ENCODE results near the gene SEBOX. TPM values are rescaled to one million over a fixed set of nuclear protein-coding genes. Genes with fewer than 3 reads are reported as not detected.

The SEBOX gene
- polyA plus RNA-seq, 1 experiment, result not detected

GRCh38 chr17:28335201-28335958, 29.6 kb downstream of the SEBOX start, which contains the start of the genes IFT20 and TNFAIP1:
Gene IFT20, minus strand, starts transcription at chr17:28335472. Its CDS starts 3,487 bp downstream, at chr17:28331985.
Gene TNFAIP1, plus strand, starts transcription at chr17:28335761. Its CDS starts 3,761 bp downstream, at chr17:28339522.
- TF ChIP-seq CTCF (IDR thresholded peaks at IDR 0.05; ENCODE audit: low read depth, low read length), result no peak

GRCh38 chr17:28334666-28335200, 30.3 kb downstream of the SEBOX start:
- Histone ChIP-seq H3K27me3 (ENCODE audit: control insufficient read depth, insufficient read depth, low read length) (no peaks in the 10 kb centered on the region), H3K4me3 (ENCODE audit: low read depth, low read length) (peak overlapping the region; percentile 65), H3K9me3 (ENCODE audit: control insufficient read depth, insufficient read depth, low read length) (no peaks in the 10 kb centered on the region; the same call in 1 of the 2 replicates), H3K27ac (ENCODE audit: low read depth, low read length) (peak overlapping the region; percentile 93)
- ChIA-PET POLR2A (interaction anchor here (1.0 to 2.6 kb wide), 9 partner anchors 9 to 294 kb away, joined by 3 to 36 read pairs (median 5); partner anchors contain the start of genes POLDIP2, SARM1 and VTN), CTCF (interaction anchor here (0.6 to 1.1 kb wide), 2 partner anchors 32 to 82 kb away, joined by 3 to 5 read pairs; no protein-coding TSS in a partner anchor)
- DNase-seq (ENCODE audit: low read depth, low spot score), result no peak
- TF ChIP-seq CTCF (IDR thresholded peaks at IDR 0.05; ENCODE audit: low read depth, low read length), result no peak

More at GRCh38 chr17:28335201-28335958, 29.6 kb downstream of the SEBOX start, which contains the start of the genes IFT20 and TNFAIP1:
- H3K4me3 ChIP-seq (ENCODE audit: low read depth, low read length), result peak within 1 kb of the TSS; percentile 97
- H3K9me3 ChIP-seq (ENCODE audit: control insufficient read depth, insufficient read depth, low read length), result no peaks in the 10 kb centered on the region; the same call in 1 of the 2 replicates
- POLR2A ChIA-PET, result interaction anchor here (0.6 to 2.6 kb wide), 12 partner anchors 8 to 294 kb away, joined by 3 to 36 read pairs (median 4); partner anchors contain the start of genes POLDIP2, SARM1, TMEM97 and VTN
- CTCF ChIA-PET, result interaction anchor here (0.7 to 1.2 kb wide), 3 partner anchors 84 to 442 kb away, joined by 3 to 7 read pairs (median 4); partner anchors contain the start of gene LYRM9
- peak within 1 kb of the TSS; percentile 99 for H3K27ac ChIP-seq (ENCODE audit: low read depth, low read length)
- peak; percentile 100 for DNase-seq (ENCODE audit: low read depth, low spot score)
- H3K27me3 ChIP-seq (ENCODE audit: control insufficient read depth, insufficient read depth, low read length), result no peaks in the 10 kb centered on the region

GRCh38 chr17:28334171-28334570, 30.8 kb downstream of the SEBOX start:
- CTCF ChIA-PET, result interaction anchor here (0.6 to 1.1 kb wide), 2 partner anchors 31 to 82 kb away, joined by 3 to 5 read pairs; no protein-coding TSS in a partner anchor
- no peak for TF ChIP-seq CTCF (IDR thresholded peaks at IDR 0.05; ENCODE audit: low read depth, low read length)
- H3K27me3 ChIP-seq (ENCODE audit: control insufficient read depth, insufficient read depth, low read length), result no peaks in the 10 kb centered on the region
- no peak for DNase-seq (ENCODE audit: low read depth, low spot score)
- POLR2A ChIA-PET, result interaction anchor here (2.6 kb wide), 1 partner anchor 12 kb away, joined by 28 read pairs; no protein-coding TSS in a partner anchor
- H3K4me3 ChIP-seq (ENCODE audit: low read depth, low read length), result peak overlapping the region; percentile 65
- no peak overlapping the region for H3K27ac ChIP-seq (ENCODE audit: low read depth, low read length)
- H3K9me3 ChIP-seq (ENCODE audit: control insufficient read depth, insufficient read depth, low read length), result no peaks in the 10 kb centered on the region; the same call in 1 of the 2 replicates

- Histone ChIP-seq H3K27ac (ENCODE audit: low read depth, low read length) (no peak overlapping the region), H3K9me3 (ENCODE audit: control insufficient read depth, insufficient read depth, low read length) (no peaks in the 10 kb centered on the region; the same call in 1 of the 2 replicates), H3K27me3 (ENCODE audit: control insufficient read depth, insufficient read depth, low read length) (no peaks in the 10 kb centered on the region), H3K4me3 (ENCODE audit: low read depth, low read length) (no peak overlapping the region)
- TF ChIP-seq CTCF (IDR thresholded peaks at IDR 0.05; ENCODE audit: low read depth, low read length), result no peak
- DNase-seq (ENCODE audit: low read depth, low spot score), result no peak
- ChIA-PET POLR2A (no interaction called here), CTCF (no interaction called here)
These were observed 31.8 kb downstream of the SEBOX start for GRCh38 chr17:28333083-28333746.
